OCI-LY1 (cell line): ENCODE data around the gene UGGT1.

Experiments
- EZH2 ChIP-seq: fragments of 200-600 bp; sonication (generic), shearing (Covaris generic); IDR thresholded peaks from 2 replicates; pipeline ENCODE4 v1.8.0; 2017; ENCODE audit warnings: borderline replicate concordance, mixed run types, mild to moderate bottlenecking, antibody characterized with exemption, low read length, moderate library complexity, mixed read lengths
- TF ChIP-seq, protein P1 (sequence below): fragments of 200-600 bp; sonication (generic), shearing (Covaris generic); IDR thresholded peaks from 2 replicates; pipeline ENCODE4 v1.5.1; 2017; ENCODE audit warnings: mild to moderate bottlenecking, antibody characterized with exemption, low read length, moderate library complexity, mixed read lengths

DNA sequence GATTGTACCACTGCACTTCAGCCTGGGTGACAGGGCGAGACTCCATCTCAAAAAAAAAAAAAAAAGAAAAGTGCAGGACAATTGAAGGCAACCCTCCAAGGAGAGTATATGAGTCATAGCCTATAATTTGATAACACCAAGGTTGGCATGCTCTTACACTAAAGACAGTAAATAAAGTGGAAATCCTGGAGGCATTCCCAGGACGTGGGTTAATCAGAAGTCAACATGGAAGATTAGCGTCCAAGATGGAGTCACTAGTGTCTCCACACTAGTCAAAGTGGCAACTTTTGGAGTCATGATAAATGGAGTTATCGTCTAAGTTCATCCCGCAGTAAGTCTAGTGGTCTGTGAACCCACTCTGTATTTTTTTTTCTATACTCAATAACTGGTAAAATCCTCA is 21.2 kb upstream of the UGGT1 start:
- TF ChIP-seq, protein P1, sequence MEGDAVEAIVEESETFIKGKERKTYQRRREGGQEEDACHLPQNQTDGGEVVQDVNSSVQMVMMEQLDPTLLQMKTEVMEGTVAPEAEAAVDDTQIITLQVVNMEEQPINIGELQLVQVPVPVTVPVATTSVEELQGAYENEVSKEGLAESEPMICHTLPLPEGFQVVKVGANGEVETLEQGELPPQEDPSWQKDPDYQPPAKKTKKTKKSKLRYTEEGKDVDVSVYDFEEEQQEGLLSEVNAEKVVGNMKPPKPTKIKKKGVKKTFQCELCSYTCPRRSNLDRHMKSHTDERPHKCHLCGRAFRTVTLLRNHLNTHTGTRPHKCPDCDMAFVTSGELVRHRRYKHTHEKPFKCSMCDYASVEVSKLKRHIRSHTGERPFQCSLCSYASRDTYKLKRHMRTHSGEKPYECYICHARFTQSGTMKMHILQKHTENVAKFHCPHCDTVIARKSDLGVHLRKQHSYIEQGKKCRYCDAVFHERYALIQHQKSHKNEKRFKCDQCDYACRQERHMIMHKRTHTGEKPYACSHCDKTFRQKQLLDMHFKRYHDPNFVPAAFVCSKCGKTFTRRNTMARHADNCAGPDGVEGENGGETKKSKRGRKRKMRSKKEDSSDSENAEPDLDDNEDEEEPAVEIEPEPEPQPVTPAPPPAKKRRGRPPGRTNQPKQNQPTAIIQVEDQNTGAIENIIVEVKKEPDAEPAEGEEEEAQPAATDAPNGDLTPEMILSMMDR: no peak
- TF ChIP-seq EZH2: no peak
